Nephron progenitor cell (in vitro differentiated cells): ENCODE data around the gene CTNNA2.

Experiments
- DNase-seq: peaks from one replicate; pipeline ENCODE4 v3.0.0; 2021
- H3K27ac Mint-ChIP-seq: 2 replicates; pipeline ENCODE4 v1.8.0; 2021; ENCODE audit warnings: mild to moderate bottlenecking, moderate library complexity, mixed read lengths
- H3K27me3 Mint-ChIP-seq: 2 replicates; pipeline ENCODE4 v1.8.0; 2021; ENCODE audit warnings: mild to moderate bottlenecking, low read depth, mixed read lengths; ENCODE audit not compliant: poor library complexity
- H3K36me3 Mint-ChIP-seq: 2 replicates; pipeline ENCODE4 v1.8.0; 2021; ENCODE audit warnings: low read depth, mixed read lengths
- H3K4me1 Mint-ChIP-seq: 2 replicates; pipeline ENCODE4 v1.8.0; 2021; ENCODE audit warnings: mixed read lengths
- H3K4me3 Mint-ChIP-seq: 2 replicates; pipeline ENCODE4 v1.8.0; 2021; ENCODE audit warnings: mild to moderate bottlenecking, moderate library complexity, mixed read lengths
- H3K9me3 Mint-ChIP-seq: 2 replicates; pipeline ENCODE4 v1.8.0; 2021; ENCODE audit warnings: mild to moderate bottlenecking, moderate library complexity, mixed read lengths
- TF ChIP-seq, protein P1 (sequence below): fragments of 200-600 bp; sonication (generic); IDR thresholded peaks from 2 replicates; pipeline ENCODE4 v1.5.0; 2021; ENCODE audit warnings: antibody characterized with exemption

Gene CTNNA2

DNA sequence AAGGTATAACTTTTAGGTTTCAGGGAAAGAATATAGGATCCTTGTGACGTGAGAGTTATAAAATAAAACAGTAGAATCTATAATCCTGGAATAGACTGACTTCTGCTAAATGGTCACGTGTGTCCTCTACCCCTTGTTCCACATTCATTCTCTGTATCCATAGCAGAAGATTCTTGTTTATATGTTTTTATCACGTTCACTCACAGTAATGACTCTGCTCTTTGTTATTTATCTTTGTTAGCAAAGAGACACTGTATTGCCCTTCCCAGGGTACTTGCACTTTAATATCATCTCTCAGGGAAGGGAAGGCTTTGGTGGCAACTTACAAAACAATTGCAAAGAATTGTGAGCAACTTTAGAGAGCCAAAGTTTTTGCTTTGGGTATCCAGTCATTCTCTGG lies 997.9 kb downstream of the CTNNA2 start:
- Mint-ChIP-seq H3K36me3 (peaks cover under 1% of the 10 kb centered on the region), H3K4me1 (peaks cover 11% of the 10 kb centered on the region), H3K27ac (no peak overlapping the region), H3K27me3 (peaks cover 3% of the 10 kb centered on the region), H3K4me3 (no peak overlapping the region), H3K9me3 (peaks cover 11% of the 10 kb centered on the region)
- TF ChIP-seq, protein P1, sequence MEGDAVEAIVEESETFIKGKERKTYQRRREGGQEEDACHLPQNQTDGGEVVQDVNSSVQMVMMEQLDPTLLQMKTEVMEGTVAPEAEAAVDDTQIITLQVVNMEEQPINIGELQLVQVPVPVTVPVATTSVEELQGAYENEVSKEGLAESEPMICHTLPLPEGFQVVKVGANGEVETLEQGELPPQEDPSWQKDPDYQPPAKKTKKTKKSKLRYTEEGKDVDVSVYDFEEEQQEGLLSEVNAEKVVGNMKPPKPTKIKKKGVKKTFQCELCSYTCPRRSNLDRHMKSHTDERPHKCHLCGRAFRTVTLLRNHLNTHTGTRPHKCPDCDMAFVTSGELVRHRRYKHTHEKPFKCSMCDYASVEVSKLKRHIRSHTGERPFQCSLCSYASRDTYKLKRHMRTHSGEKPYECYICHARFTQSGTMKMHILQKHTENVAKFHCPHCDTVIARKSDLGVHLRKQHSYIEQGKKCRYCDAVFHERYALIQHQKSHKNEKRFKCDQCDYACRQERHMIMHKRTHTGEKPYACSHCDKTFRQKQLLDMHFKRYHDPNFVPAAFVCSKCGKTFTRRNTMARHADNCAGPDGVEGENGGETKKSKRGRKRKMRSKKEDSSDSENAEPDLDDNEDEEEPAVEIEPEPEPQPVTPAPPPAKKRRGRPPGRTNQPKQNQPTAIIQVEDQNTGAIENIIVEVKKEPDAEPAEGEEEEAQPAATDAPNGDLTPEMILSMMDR = no peak
- DNase-seq = no peak

DNA sequence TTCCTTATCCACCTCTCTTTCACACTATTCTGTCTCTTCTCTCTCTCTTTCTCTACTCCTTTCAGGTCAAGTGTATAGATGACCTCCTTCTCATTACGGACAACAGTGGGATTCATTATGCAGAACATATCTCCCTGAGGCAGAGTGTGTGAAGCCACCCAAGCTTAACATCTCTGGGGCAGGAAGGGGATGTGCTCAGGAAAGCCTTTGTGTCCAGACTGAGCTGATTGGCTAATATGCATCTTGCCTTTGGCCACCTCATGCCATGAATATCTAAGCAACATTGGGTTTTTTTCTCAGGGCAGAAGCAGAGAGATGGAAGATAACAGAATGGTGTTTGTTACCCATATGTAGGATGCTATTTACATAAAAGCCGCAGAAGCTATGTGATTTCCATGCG lies 1003.1 kb downstream of the CTNNA2 start:
- Mint-ChIP-seq H3K4me3 (peak overlapping the region; percentile 11), H3K27me3 (peaks cover 3% of the 10 kb centered on the region), H3K27ac (no peak overlapping the region), H3K36me3 (peaks cover 4% of the 10 kb centered on the region), H3K9me3 (peaks cover 11% of the 10 kb centered on the region), H3K4me1 (peaks cover 34% of the 10 kb centered on the region)
- no peak for DNase-seq
- TF ChIP-seq, protein P1 = no peak

DNA sequence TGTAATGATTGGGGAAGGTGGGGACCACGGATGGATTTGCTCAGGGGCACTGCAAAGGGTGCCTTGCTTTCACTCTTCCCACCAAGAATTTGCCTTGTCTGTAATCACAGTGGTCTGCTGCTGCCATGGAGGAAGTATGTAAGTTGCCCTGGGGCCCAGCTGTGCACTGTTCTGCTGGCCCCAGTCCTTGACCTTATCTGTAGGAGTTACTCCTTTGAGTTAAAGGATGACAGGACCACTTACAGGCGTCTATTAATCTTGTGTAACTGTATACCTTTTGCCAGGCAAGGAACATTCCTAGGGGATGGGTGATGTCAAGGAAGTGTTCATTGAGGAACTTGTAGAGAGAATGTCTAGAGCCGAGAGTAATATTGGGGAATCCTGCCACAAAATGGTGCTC lies 1004.5 kb downstream of the CTNNA2 start:
- Mint-ChIP-seq H3K9me3 (peaks cover 11% of the 10 kb centered on the region), H3K27me3 (peaks cover 3% of the 10 kb centered on the region), H3K4me1 (peaks cover 34% of the 10 kb centered on the region), H3K4me3 (peak overlapping the region; percentile 37), H3K27ac (peak overlapping the region; percentile 92), H3K36me3 (peaks cover 4% of the 10 kb centered on the region)
- TF ChIP-seq, protein P1 = no peak
- DNase-seq = peak; percentile 44

DNA sequence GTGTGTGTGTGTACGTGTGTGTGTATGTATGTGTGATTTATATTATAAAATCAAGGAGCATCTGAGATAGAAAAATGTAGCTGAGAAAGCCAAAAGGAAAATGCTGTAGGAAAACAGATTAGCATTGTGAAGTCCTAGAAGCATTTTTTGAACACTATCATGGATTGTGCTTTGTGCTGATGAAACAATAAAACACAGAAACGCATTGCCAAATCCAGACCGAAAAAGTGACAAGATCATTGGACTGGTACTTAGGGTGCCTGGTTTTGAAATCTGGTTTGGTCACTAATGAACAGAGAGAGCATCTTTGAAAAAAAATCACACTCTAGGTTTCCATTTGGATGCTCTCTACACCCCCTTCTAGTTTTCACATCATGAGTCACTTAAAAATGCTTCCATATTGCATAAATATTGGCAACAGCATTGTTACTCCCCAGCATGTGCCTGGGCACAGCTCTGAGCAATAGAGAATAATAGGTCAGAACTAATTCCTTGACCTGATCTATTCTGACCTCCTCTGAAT lies 1006.3 kb downstream of the CTNNA2 start:
- DNase-seq = no peak
- Mint-ChIP-seq H3K27ac (no peak overlapping the region), H3K4me1 (peaks cover 34% of the 10 kb centered on the region), H3K27me3 (peaks cover 3% of the 10 kb centered on the region), H3K4me3 (no peak overlapping the region), H3K9me3 (no peaks in the 10 kb centered on the region), H3K36me3 (peaks cover 4% of the 10 kb centered on the region)
- TF ChIP-seq, protein P1 = no peak

DNA sequence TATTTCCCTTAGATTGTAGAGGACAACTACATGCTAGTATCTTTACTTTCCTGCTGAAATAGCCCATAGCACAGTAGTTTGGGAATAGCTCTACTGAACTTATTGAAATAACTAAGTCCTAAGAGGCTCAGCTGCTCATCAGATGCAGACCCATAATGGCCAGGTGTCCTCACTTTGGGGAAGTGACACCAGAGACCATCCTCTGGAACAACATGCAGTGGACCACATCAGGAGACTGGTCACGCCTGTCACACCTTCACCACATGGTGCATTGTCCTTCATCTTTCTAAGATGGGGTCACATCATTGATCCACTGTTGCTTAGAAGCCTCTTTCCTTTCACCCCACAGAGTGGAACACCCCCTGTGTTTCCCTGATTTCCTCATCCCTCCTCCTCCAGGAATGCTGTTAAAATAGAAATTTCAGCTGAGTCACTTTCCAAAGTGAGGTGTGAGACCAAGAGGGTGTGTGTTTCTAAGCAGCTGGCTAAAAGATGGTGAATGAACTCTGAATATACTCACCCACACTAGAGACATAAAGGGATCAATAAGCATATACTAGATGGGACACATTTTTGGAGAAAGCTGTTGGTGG lies 1006.9 kb downstream of the CTNNA2 start:
- peaks cover 34% of the 10 kb centered on the region for H3K4me1 Mint-ChIP-seq
- no peak for DNase-seq
- no peaks in the 10 kb centered on the region for H3K9me3 Mint-ChIP-seq

More for the DNA sequence above, 1006.9 kb downstream of the CTNNA2 start:
- Mint-ChIP-seq H3K4me3 (no peak overlapping the region), H3K36me3 (peaks cover 4% of the 10 kb centered on the region), H3K27me3 (peaks cover 3% of the 10 kb centered on the region), H3K27ac (no peak overlapping the region)
- TF ChIP-seq, protein P1 = no peak
